AG10803 (cell line): ENCODE results near the gene BTN1A1.

Source experiments
- DNase-seq: peaks from one replicate; pipeline ENCODE4 v3.0.0; 2010; ENCODE audit warnings: low read depth
- H3K4me3 ChIP-seq: 2 replicates; pipeline ENCODE4 v1.5.1; 2011; ENCODE audit warnings: mild to moderate bottlenecking, low read length, control low read depth
- CTCF ChIP-seq: conservative IDR thresholded peaks from 2 replicates; pipeline ENCODE4 v1.5.1; 2011; ENCODE audit warnings: mild to moderate bottlenecking, low read length, control low read depth, inconsistent platforms

BTN1A1 gene

GRCh38 chr6:26485112-26485780 lies 14.9 kb upstream of the BTN1A1 start:
- TF ChIP-seq CTCF = no peak
- DNase-seq = no peak
- H3K4me3 ChIP-seq = no peak overlapping the region

DNA sequence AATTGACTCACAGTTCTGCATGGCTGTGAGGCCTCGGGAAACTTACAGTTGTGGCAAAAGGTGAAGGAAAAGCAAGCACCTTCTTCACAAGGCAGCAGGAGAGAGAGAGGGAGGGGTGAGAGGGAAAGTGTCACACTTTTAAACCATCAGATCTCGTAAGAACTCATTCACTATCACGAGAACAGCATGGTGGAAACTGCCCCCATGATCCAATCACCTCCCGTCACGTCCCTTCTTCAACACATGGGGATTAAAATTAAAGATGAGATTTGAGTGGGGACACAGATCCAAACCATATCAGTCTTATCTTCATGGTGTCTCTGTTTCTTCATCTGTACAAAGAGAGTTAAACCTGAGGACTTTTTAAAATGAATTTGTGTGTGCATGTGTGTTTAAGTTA lies 13.7 kb upstream of the BTN1A1 start:
- TF ChIP-seq CTCF = no peak
- DNase-seq = no peak
- no peak overlapping the region for H3K4me3 ChIP-seq

DNA sequence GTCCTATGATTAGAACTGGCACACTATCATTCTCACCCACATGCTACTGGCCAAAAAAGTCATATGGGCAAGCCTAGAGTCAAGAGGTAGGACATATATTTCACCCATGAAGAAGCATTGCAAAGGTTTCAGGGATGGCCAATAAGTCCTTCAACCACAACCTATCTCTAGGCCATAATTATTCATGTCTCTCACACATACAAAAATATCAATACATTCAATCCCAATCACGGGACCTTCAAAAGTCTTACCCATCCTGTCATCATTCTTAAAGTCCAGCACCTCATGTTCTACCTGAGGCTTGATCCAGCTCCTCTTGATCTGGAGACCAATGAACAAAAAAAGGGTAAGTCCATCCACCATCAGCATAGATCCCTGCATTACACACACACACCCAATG lies 12.6 kb upstream of the BTN1A1 start:
- no peak for DNase-seq
- no peak overlapping the region for H3K4me3 ChIP-seq
- no peak for TF ChIP-seq CTCF

DNA sequence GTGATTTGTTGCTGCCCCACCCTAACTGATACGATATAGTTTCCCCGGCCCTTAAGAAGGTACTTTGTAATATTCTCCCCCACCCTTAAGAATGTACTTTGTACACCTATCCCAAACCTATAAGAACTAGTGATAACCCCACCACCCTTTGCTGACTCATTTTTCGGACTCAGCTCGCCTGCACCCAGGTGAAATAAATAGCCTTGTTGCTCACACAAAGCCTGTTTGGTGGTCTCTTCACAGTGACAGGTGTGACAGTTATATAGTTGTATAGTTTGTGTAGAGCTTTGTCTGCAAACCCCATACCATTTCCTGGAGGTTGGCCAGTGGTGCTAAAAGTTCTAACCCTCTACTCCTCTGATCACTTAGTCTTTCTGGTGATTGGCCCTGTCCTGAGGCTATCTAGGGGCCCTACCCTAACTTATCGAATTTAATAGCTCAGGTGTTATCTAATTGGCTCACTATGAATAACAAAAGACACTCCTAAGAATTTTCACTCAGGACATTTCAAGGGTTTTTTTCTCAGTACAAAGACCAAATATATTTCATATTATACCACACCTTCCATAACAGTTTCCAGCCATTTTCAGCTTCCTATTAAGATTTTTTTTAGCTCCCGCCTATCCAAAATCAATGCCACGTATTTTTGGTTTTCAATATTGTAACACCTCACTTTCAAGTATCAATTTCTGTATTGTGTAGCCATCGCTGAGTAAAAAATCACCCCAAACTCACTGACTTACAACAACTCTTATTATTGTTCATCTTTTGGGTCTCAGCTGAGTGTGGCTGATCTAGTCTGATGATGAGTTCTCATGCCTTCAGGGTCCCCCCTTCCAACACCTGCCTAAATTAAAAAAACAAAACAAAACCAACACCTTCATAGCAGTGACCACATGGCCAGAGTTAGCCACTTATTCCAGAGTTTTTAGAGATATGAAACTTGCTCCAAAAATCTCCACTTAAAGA lies 9.8 kb upstream of the BTN1A1 start:
- no peak for DNase-seq
- no peak for TF ChIP-seq CTCF
- H3K4me3 ChIP-seq = no peak overlapping the region

DNA sequence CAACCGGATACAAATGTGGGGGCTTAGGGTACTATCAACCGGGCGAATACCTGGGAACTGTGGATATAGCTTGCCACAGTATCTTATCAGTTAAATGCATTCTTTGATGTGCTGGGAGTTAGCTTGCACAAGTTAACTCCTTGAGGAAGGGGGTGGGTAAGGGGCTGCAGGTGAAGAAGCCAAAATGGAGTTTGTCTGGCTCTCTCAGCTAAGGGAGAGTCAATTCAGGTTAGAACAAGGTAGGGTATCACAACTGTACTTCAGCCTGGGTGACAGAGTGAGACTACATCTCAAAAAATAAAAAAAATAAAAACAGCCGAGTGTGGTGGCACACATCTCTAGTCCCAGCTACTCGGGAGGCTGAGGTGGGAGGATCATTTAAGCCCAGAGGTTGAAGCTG lies 8.5 kb upstream of the BTN1A1 start:
- DNase-seq = no peak
- TF ChIP-seq CTCF = no peak

GRCh38 chr6:26493258-26493657 lies 6.8 kb upstream of the BTN1A1 start:
- H3K4me3 ChIP-seq = no peak overlapping the region
- TF ChIP-seq CTCF = peak; percentile 30
- peak; percentile 28 for DNase-seq

More for the DNA sequence above, 8.5 kb upstream of the BTN1A1 start:
- H3K4me3 ChIP-seq = no peak overlapping the region
